ENCODE data around the gene AMY1C. TPM values are rescaled to one million over a fixed set of nuclear protein-coding genes. Genes with fewer than 3 reads are reported as not detected.

Gene AMY1C
- total and polyA plus RNA-seq, 3 donors from 2014 or later = 0.81 to 4.4 (median 1.7) TPM

DNA sequence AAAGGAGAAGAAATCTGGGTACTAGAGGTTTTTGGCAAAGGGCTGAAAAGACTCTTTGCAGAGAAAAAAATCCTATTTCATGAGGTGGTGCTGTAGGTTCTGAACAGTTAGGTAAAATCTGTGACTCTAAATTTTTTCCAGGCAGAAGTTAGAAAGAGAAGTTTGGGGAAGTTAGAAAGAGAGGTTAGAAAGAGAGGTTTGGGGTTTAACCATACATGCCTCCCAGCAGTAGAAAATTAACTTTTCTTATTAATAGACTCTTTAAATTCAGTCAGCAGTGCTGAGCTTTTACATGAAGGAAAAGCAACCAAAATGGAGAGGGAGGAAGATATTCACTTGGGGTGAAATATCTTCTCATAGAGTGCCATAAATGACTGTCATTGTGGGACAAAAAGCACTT lies 12.2 kb downstream of the AMY1C start:
- no peak for DNase-seq
- no peaks in the 10 kb centered on the region for H3K36me3 ChIP-seq (ENCODE audit: low read depth, missing control alignments)
- no peaks in the 10 kb centered on the region for H3K4me1 ChIP-seq
- intact Hi-C loops (cut with DNase I; ENCODE audit: low total_unique reads) = no loop called here
- no peaks in the 10 kb centered on the region for H3K9me3 ChIP-seq
- no peak overlapping the region for H3K27ac ChIP-seq
- TF ChIP-seq, protein P1, sequence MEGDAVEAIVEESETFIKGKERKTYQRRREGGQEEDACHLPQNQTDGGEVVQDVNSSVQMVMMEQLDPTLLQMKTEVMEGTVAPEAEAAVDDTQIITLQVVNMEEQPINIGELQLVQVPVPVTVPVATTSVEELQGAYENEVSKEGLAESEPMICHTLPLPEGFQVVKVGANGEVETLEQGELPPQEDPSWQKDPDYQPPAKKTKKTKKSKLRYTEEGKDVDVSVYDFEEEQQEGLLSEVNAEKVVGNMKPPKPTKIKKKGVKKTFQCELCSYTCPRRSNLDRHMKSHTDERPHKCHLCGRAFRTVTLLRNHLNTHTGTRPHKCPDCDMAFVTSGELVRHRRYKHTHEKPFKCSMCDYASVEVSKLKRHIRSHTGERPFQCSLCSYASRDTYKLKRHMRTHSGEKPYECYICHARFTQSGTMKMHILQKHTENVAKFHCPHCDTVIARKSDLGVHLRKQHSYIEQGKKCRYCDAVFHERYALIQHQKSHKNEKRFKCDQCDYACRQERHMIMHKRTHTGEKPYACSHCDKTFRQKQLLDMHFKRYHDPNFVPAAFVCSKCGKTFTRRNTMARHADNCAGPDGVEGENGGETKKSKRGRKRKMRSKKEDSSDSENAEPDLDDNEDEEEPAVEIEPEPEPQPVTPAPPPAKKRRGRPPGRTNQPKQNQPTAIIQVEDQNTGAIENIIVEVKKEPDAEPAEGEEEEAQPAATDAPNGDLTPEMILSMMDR (IDR thresholded peaks at IDR 0.05) = no peak
- no peaks in the 10 kb centered on the region for H3K27me3 ChIP-seq
- H3K4me3 ChIP-seq = no peak overlapping the region

DNA sequence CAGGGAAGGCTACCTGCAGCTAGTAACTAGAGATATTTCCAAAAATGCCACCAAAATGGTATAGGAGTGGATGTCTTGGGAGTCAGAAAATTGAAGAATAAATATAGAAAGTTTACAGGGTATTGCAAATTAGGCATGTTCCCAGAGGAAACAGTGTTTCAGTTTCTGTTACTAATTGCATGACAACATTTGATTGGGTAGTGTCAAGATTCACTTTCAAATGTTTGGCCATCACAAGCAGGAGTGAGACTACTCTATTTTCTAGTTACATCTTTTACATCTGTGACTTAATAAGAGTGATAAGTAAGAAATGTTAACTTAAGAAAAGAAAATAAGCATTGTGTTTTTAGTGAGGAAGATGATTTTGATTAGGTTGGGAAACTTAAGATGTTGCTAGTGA lies 30.2 kb downstream of the AMY1C start:
- no peak for TF ChIP-seq POLR2A (IDR thresholded peaks at IDR 0.05)
- TF ChIP-seq, protein P1 (IDR thresholded peaks at IDR 0.05) = no peak
- DNase-seq = no peak
- H3K9me3 ChIP-seq = no peaks in the 10 kb centered on the region
- no peaks in the 10 kb centered on the region for H3K4me1 ChIP-seq
- H3K4me3 ChIP-seq = no peak overlapping the region
- no peaks in the 10 kb centered on the region for H3K36me3 ChIP-seq (ENCODE audit: low read depth, missing control alignments)
- H3K27ac ChIP-seq = no peak overlapping the region
- intact Hi-C loops (cut with DNase I; ENCODE audit: low total_unique reads) = no loop called here
- H3K27me3 ChIP-seq = no peaks in the 10 kb centered on the region

DNA sequence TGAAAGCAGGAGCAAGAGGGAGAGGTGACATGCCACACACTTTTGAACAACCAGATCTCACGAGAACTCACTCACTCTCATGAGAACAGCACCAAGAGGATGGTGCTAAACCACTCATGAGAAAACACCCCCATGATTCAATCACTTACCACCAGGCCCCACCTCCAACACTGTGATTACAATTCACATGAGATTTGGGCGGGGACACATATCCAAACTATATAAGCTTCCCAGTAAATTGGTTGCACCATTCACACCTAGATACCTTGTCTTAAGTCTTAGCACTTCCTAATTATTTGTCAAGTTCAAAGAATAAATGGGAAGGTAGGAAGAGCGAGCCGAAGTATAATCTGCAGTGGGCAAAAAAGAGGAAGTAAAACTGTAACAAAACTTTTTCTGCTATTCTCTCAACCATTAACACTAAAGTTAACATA lies 34.3 kb downstream of the AMY1C start:
- H3K36me3 ChIP-seq (ENCODE audit: low read depth, missing control alignments) = no peaks in the 10 kb centered on the region
- H3K27me3 ChIP-seq = no peaks in the 10 kb centered on the region
- no peaks in the 10 kb centered on the region for H3K9me3 ChIP-seq
- TF ChIP-seq, protein P1 (IDR thresholded peaks at IDR 0.05) = no peak
- no peak for TF ChIP-seq POLR2A (IDR thresholded peaks at IDR 0.05)
- intact Hi-C loops (cut with DNase I; ENCODE audit: low total_unique reads) = no loop called here
- H3K4me3 ChIP-seq = no peak overlapping the region
- no peak for DNase-seq
- H3K4me1 ChIP-seq = no peaks in the 10 kb centered on the region
- 65 to 74% methylated on average over 4 of the region's 4 CpGs for WGBS, 2 donors
- no peak overlapping the region for H3K27ac ChIP-seq

DNA sequence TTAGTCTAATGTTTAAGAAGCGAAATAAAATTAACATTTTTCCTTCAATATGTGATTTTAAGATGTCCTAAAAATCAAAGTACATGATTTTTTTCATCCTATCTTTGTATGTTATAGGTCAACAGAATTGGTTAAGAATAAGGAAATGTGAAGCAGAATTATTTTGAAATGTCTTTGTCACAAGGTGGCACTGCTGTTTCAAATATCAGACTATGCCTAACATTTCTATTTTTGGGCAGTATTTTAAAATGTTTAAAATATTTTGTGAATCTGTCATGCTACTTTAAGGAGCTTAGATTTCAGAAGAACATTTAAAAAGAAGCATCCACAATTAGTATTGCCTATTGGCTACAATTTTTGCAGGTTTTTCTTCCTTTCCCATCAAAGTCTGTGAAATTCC lies 38.7 kb downstream of the AMY1C start:
- 52 to 57% methylated on average over 1 of the region's 1 CpG for WGBS, 2 donors
- no peak for DNase-seq
- H3K36me3 ChIP-seq (ENCODE audit: low read depth, missing control alignments) = no peaks in the 10 kb centered on the region
- no peak for TF ChIP-seq POLR2A (IDR thresholded peaks at IDR 0.05)
- TF ChIP-seq, protein P1 (IDR thresholded peaks at IDR 0.05) = no peak
- no peak overlapping the region for H3K4me3 ChIP-seq
- no peaks in the 10 kb centered on the region for H3K27me3 ChIP-seq
- intact Hi-C loops (cut with DNase I; ENCODE audit: low total_unique reads) = no loop called here
- H3K9me3 ChIP-seq = no peaks in the 10 kb centered on the region
- no peak overlapping the region for H3K27ac ChIP-seq
- no peaks in the 10 kb centered on the region for H3K4me1 ChIP-seq

DNA sequence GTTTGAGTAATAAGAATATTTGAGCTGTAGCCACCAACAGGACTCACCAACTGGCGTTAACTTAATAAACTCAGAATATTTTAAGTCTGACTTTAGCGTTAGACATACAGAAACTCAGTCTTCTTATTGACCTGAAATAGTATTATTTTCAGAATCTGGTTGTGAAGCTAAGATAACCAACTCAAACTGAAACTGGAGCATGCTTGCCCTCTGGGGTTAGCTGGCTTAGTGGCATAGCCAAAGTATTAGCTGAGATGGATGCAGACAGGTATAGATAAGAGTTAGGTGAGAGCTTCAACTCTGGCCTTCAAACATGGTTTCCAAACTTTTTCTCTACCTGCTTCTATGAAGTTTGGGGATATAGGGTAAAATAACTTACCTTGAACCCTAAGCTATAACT lies 40.5 kb downstream of the AMY1C start:
- WGBS, 2 donors = 69 to 74% methylated on average over 2 of the region's 2 CpGs
- no peaks in the 10 kb centered on the region for H3K9me3 ChIP-seq
- TF ChIP-seq, protein P1 (IDR thresholded peaks at IDR 0.05) = no peak
- TF ChIP-seq POLR2A (IDR thresholded peaks at IDR 0.05) = no peak
- no peaks in the 10 kb centered on the region for H3K4me1 ChIP-seq
- no peaks in the 10 kb centered on the region for H3K36me3 ChIP-seq (ENCODE audit: low read depth, missing control alignments)
- no peak for DNase-seq
- no peak overlapping the region for H3K27ac ChIP-seq
- intact Hi-C loops (cut with DNase I; ENCODE audit: low total_unique reads) = no loop called here
- no peaks in the 10 kb centered on the region for H3K27me3 ChIP-seq
- no peak overlapping the region for H3K4me3 ChIP-seq

Other genes starting within 250 kb of the AMY1C start
- gene RNPC3, start 224.2 kb upstream of the AMY1C start, total RNA-seq = 10 to 100 TPM; 48.6 to 62.0 TPM
- gene RNPC3, start 224.2 kb upstream of the AMY1C start, polyA plus RNA-seq (ENCODE audit: insufficient read depth, low read depth, low replicate concordance) = 18.7 TPM
- 10 to 100 TPM; 16.0 to 19.4 TPM for gene AMY2B, start 178.3 kb upstream of the AMY1C start, total RNA-seq
- 6.6 TPM for gene AMY2B, start 178.3 kb upstream of the AMY1C start, polyA plus RNA-seq (ENCODE audit: insufficient read depth, low read depth, low replicate concordance)
- under 1 TPM; 0.24 to 0.99 TPM for gene AMY2A, start 132.5 kb upstream of the AMY1C start, total RNA-seq
- 0.63 TPM for gene AMY2A, start 132.5 kb upstream of the AMY1C start, polyA plus RNA-seq (ENCODE audit: insufficient read depth, low read depth, low replicate concordance)
- gene AMY1A, start 94.1 kb upstream of the AMY1C start, total RNA-seq = not detected
- 1.1 TPM for gene AMY1A, start 94.1 kb upstream of the AMY1C start, polyA plus RNA-seq (ENCODE audit: insufficient read depth, low read depth, low replicate concordance)
- gene AMY1B, start 53.7 kb upstream of the AMY1C start, total RNA-seq = not detected
- 1.1 TPM for gene AMY1B, start 53.7 kb upstream of the AMY1C start, polyA plus RNA-seq (ENCODE audit: insufficient read depth, low read depth, low replicate concordance)